ENCODE data around the gene GABRR2.

GABRR2 gene

GRCh38 chr6:89222712-89223039 is 92.4 kb downstream of the GABRR2 start:
- no peak overlapping the region for H3K27ac ChIP-seq (ENCODE audit: low read depth, low read length)
- H3K4me1 ChIP-seq (ENCODE audit: control insufficient read depth in 5 of 5, insufficient read depth in 5 of 5, low read length in 5 of 5), result peaks cover 0 to 1% (median 0%) of the 10 kb centered on the region in 5 donors
- H3K9me3 ChIP-seq (ENCODE audit: control insufficient read depth in 5 of 5, low read length in 5 of 5), result no peaks in the 10 kb centered on the region
- no peaks in the 10 kb centered on the region for H3K36me3 ChIP-seq (ENCODE audit: control insufficient read depth in 5 of 5, insufficient read depth in 5 of 5, low read length in 5 of 5)
- H3K27me3 ChIP-seq (ENCODE audit: control insufficient read depth in 5 of 5, insufficient read depth in 4 of 5, low read length in 5 of 5), result no peaks in the 10 kb centered on the region
- no peak overlapping the region for H3K9ac ChIP-seq (ENCODE audit: low read length in 5 of 5)
- no peak overlapping the region for H3K4me3 ChIP-seq (ENCODE audit: low read depth in 1 of 5, low read length in 5 of 5)

GRCh38 chr6:89221971-89222711 is 93.0 kb downstream of the GABRR2 start:
- H3K9me3 ChIP-seq (ENCODE audit: control insufficient read depth in 5 of 5, low read length in 5 of 5), result no peaks in the 10 kb centered on the region
- peaks cover 0 to 6% (median 0%) of the 10 kb centered on the region in 5 donors for H3K4me1 ChIP-seq (ENCODE audit: control insufficient read depth in 5 of 5, insufficient read depth in 5 of 5, low read length in 5 of 5)
- H3K27ac ChIP-seq (ENCODE audit: low read depth, low read length), result no peak overlapping the region
- no peak overlapping the region for H3K4me3 ChIP-seq (ENCODE audit: low read depth in 1 of 5, low read length in 5 of 5)
- H3K27me3 ChIP-seq (ENCODE audit: control insufficient read depth in 5 of 5, insufficient read depth in 4 of 5, low read length in 5 of 5), result no peaks in the 10 kb centered on the region
- H3K9ac ChIP-seq (ENCODE audit: low read length in 5 of 5), result no peak overlapping the region
- no peaks in the 10 kb centered on the region for H3K36me3 ChIP-seq (ENCODE audit: control insufficient read depth in 5 of 5, insufficient read depth in 5 of 5, low read length in 5 of 5)

GRCh38 chr6:89221129-89221528 is 94.0 kb downstream of the GABRR2 start:
- no peaks in the 10 kb centered on the region for H3K9me3 ChIP-seq (ENCODE audit: control insufficient read depth in 5 of 5, low read length in 5 of 5)
- no peak overlapping the region for H3K9ac ChIP-seq (ENCODE audit: low read length in 5 of 5)
- no peaks in the 10 kb centered on the region for H3K27me3 ChIP-seq (ENCODE audit: control insufficient read depth in 5 of 5, insufficient read depth in 4 of 5, low read length in 5 of 5)
- H3K27ac ChIP-seq (ENCODE audit: low read depth, low read length), result no peak overlapping the region
- peaks cover 0 to 6% (median 0%) of the 10 kb centered on the region in 5 donors for H3K4me1 ChIP-seq (ENCODE audit: control insufficient read depth in 5 of 5, insufficient read depth in 5 of 5, low read length in 5 of 5)
- no peaks in the 10 kb centered on the region for H3K36me3 ChIP-seq (ENCODE audit: control insufficient read depth in 5 of 5, insufficient read depth in 5 of 5, low read length in 5 of 5)
- no peak overlapping the region for H3K4me3 ChIP-seq (ENCODE audit: low read depth in 1 of 5, low read length in 5 of 5)

GRCh38 chr6:89217299-89217910 is 97.7 kb downstream of the GABRR2 start, which contains the start of gene GABRR1:
GABRR1 (minus strand) TSS chr6:89217358; CDS start chr6:89217322, 36 bp downstream.
- H3K9me3 ChIP-seq (ENCODE audit: control insufficient read depth in 5 of 5, low read length in 5 of 5), result no peaks in the 10 kb centered on the region
- no peak within 1 kb of the TSS for H3K27ac ChIP-seq (ENCODE audit: low read depth, low read length)
- H3K4me1 ChIP-seq (ENCODE audit: control insufficient read depth in 5 of 5, insufficient read depth in 5 of 5, low read length in 5 of 5), result peaks cover 0 to 6% (median 0%) of the 10 kb centered on the region in 5 donors
- peak within 1 kb of the TSS in 1 of 5 donors; percentile 42 for H3K4me3 ChIP-seq (ENCODE audit: low read depth in 1 of 5, low read length in 5 of 5)
- H3K27me3 ChIP-seq (ENCODE audit: control insufficient read depth in 5 of 5, insufficient read depth in 4 of 5, low read length in 5 of 5), result no peaks in the 10 kb centered on the region
- H3K9ac ChIP-seq (ENCODE audit: low read length in 5 of 5), result no peak within 1 kb of the TSS
- H3K36me3 ChIP-seq (ENCODE audit: control insufficient read depth in 5 of 5, insufficient read depth in 5 of 5, low read length in 5 of 5), result no peaks in the 10 kb centered on the region

- Histone ChIP-seq H3K27me3 (ENCODE audit: control insufficient read depth in 5 of 5, insufficient read depth in 4 of 5, low read length in 5 of 5) (no peaks in the 10 kb centered on the region), H3K9ac (ENCODE audit: low read length in 5 of 5) (no peak overlapping the region), H3K27ac (ENCODE audit: low read depth, low read length) (no peak overlapping the region), H3K36me3 (ENCODE audit: control insufficient read depth in 5 of 5, insufficient read depth in 5 of 5, low read length in 5 of 5) (no peaks in the 10 kb centered on the region), H3K9me3 (ENCODE audit: control insufficient read depth in 5 of 5, low read length in 5 of 5) (no peaks in the 10 kb centered on the region), H3K4me3 (ENCODE audit: low read depth in 1 of 5, low read length in 5 of 5) (no peak overlapping the region), H3K4me1 (ENCODE audit: control insufficient read depth in 5 of 5, insufficient read depth in 5 of 5, low read length in 5 of 5) (peaks cover 0 to 6% (median 0%) of the 10 kb centered on the region in 5 donors)
Measured at GRCh38 chr6:89216411-89216810, 98.7 kb downstream of the GABRR2 start.

- Histone ChIP-seq H3K36me3 (ENCODE audit: control insufficient read depth in 5 of 5, insufficient read depth in 5 of 5, low read length in 5 of 5) (no peaks in the 10 kb centered on the region), H3K4me1 (ENCODE audit: control insufficient read depth in 5 of 5, insufficient read depth in 5 of 5, low read length in 5 of 5) (peaks cover 0 to 6% (median 0%) of the 10 kb centered on the region in 5 donors), H3K27ac (ENCODE audit: low read depth, low read length) (no peak overlapping the region), H3K4me3 (ENCODE audit: low read depth in 1 of 5, low read length in 5 of 5) (no peak overlapping the region), H3K9me3 (ENCODE audit: control insufficient read depth in 5 of 5, low read length in 5 of 5) (no peaks in the 10 kb centered on the region), H3K9ac (ENCODE audit: low read length in 5 of 5) (no peak overlapping the region), H3K27me3 (ENCODE audit: control insufficient read depth in 5 of 5, insufficient read depth in 4 of 5, low read length in 5 of 5) (no peaks in the 10 kb centered on the region)
Measured at GRCh38 chr6:89215391-89215790, 99.7 kb downstream of the GABRR2 start.

- Histone ChIP-seq H3K36me3 (ENCODE audit: control insufficient read depth in 5 of 5, insufficient read depth in 5 of 5, low read length in 5 of 5) (no peaks in the 10 kb centered on the region), H3K27me3 (ENCODE audit: control insufficient read depth in 5 of 5, insufficient read depth in 4 of 5, low read length in 5 of 5) (no peaks in the 10 kb centered on the region), H3K4me1 (ENCODE audit: control insufficient read depth in 5 of 5, insufficient read depth in 5 of 5, low read length in 5 of 5) (peaks cover 0 to 6% (median 0%) of the 10 kb centered on the region in 5 donors), H3K27ac (ENCODE audit: low read depth, low read length) (no peak overlapping the region), H3K4me3 (ENCODE audit: low read depth in 1 of 5, low read length in 5 of 5) (no peak overlapping the region), H3K9ac (ENCODE audit: low read length in 5 of 5) (no peak overlapping the region), H3K9me3 (ENCODE audit: control insufficient read depth in 5 of 5, low read length in 5 of 5) (no peaks in the 10 kb centered on the region)
Measured at GRCh38 chr6:89214197-89214596, 100.9 kb downstream of the GABRR2 start.

GRCh38 chr6:89212472-89212871 is 102.6 kb downstream of the GABRR2 start:
- no peaks in the 10 kb centered on the region for H3K9me3 ChIP-seq (ENCODE audit: control insufficient read depth in 5 of 5, low read length in 5 of 5)
- H3K27me3 ChIP-seq (ENCODE audit: control insufficient read depth in 5 of 5, insufficient read depth in 4 of 5, low read length in 5 of 5), result no peaks in the 10 kb centered on the region
- peaks cover 0 to 4% (median 0%) of the 10 kb centered on the region in 5 donors for H3K4me1 ChIP-seq (ENCODE audit: control insufficient read depth in 5 of 5, insufficient read depth in 5 of 5, low read length in 5 of 5)
- no peak overlapping the region for H3K4me3 ChIP-seq (ENCODE audit: low read depth in 1 of 5, low read length in 5 of 5)
- H3K27ac ChIP-seq (ENCODE audit: low read depth, low read length), result no peak overlapping the region
- no peak overlapping the region for H3K9ac ChIP-seq (ENCODE audit: low read length in 5 of 5)
- no peaks in the 10 kb centered on the region for H3K36me3 ChIP-seq (ENCODE audit: control insufficient read depth in 5 of 5, insufficient read depth in 5 of 5, low read length in 5 of 5)

- Histone ChIP-seq H3K9me3 (ENCODE audit: control insufficient read depth in 5 of 5, low read length in 5 of 5) (no peaks in the 10 kb centered on the region), H3K27ac (ENCODE audit: low read depth, low read length) (no peak overlapping the region), H3K9ac (ENCODE audit: low read length in 5 of 5) (no peak overlapping the region), H3K4me3 (ENCODE audit: low read depth in 1 of 5, low read length in 5 of 5) (no peak overlapping the region), H3K4me1 (ENCODE audit: control insufficient read depth in 5 of 5, insufficient read depth in 5 of 5, low read length in 5 of 5) (no peaks in the 10 kb centered on the region), H3K27me3 (ENCODE audit: control insufficient read depth in 5 of 5, insufficient read depth in 4 of 5, low read length in 5 of 5) (no peaks in the 10 kb centered on the region), H3K36me3 (ENCODE audit: control insufficient read depth in 5 of 5, insufficient read depth in 5 of 5, low read length in 5 of 5) (no peaks in the 10 kb centered on the region)
Measured at GRCh38 chr6:89209457-89209856, 105.6 kb downstream of the GABRR2 start.

- Histone ChIP-seq H3K4me1 (ENCODE audit: control insufficient read depth in 5 of 5, insufficient read depth in 5 of 5, low read length in 5 of 5) (no peaks in the 10 kb centered on the region), H3K9me3 (ENCODE audit: control insufficient read depth in 5 of 5, low read length in 5 of 5) (no peaks in the 10 kb centered on the region), H3K4me3 (ENCODE audit: low read depth in 1 of 5, low read length in 5 of 5) (no peak overlapping the region), H3K9ac (ENCODE audit: low read length in 5 of 5) (no peak overlapping the region), H3K36me3 (ENCODE audit: control insufficient read depth in 5 of 5, insufficient read depth in 5 of 5, low read length in 5 of 5) (no peaks in the 10 kb centered on the region), H3K27me3 (ENCODE audit: control insufficient read depth in 5 of 5, insufficient read depth in 4 of 5, low read length in 5 of 5) (no peaks in the 10 kb centered on the region), H3K27ac (ENCODE audit: low read depth, low read length) (no peak overlapping the region)
Measured at GRCh38 chr6:89208551-89208950, 106.5 kb downstream of the GABRR2 start.
